MV-4-11 (cell line): ENCODE results near the gene RGS21.
"Not testable (repeated sequence)": the region's sequence is repeated elsewhere in the genome, so short reads cannot be mapped to it uniquely, and the experiment has no call there.

Source experiments
- DNase-seq: peaks from one replicate; lab custom pipeline; 2025; lab: John Stamatoyannopoulos, UW

The RGS21 gene

GRCh38 chr1:192316942-192317450 is at the start of gene RGS21:
Gene RGS21 (plus strand): TSS chr1:192316992. CDS start chr1:192343037, 26,045 bp downstream.
- DNase-seq: no peak

- no peak for DNase-seq
These were observed 48.2 kb upstream of the RGS21 start for GRCh38 chr1:192268468-192269052.

GRCh38 chr1:192270398-192270797 is 46.4 kb upstream of the RGS21 start:
- DNase-seq: no peak

- DNase-seq: no peak
These were observed 44.1 kb upstream of the RGS21 start for GRCh38 chr1:192272732-192273131.

- no peak for DNase-seq
These were observed 42.2 kb upstream of the RGS21 start for GRCh38 chr1:192274588-192274987.

GRCh38 chr1:192277635-192278034 is 39.2 kb upstream of the RGS21 start:
- no peak for DNase-seq

- DNase-seq: no peak
These were observed 31.9 kb upstream of the RGS21 start for GRCh38 chr1:192284927-192285326.

GRCh38 chr1:192303029-192303428 is 13.8 kb upstream of the RGS21 start:
- DNase-seq: no peak

GRCh38 chr1:192308314-192308713 is 8.5 kb upstream of the RGS21 start:
- DNase-seq: not testable (repeated sequence)

GRCh38 chr1:192311281-192311680 is 5.5 kb upstream of the RGS21 start:
- DNase-seq: peak; percentile 10

- DNase-seq: no peak
These were observed 11.2 kb downstream of the RGS21 start for GRCh38 chr1:192327997-192328396.

- no peak for DNase-seq
These were observed 26.1 kb downstream of the RGS21 start for GRCh38 chr1:192342842-192343241.

- DNase-seq: no peak
These were observed 26.6 kb downstream of the RGS21 start for GRCh38 chr1:192343344-192343743.

- no peak for DNase-seq
These were observed 32.5 kb downstream of the RGS21 start for GRCh38 chr1:192349314-192349713.

- no peak for DNase-seq
These were observed 33.6 kb downstream of the RGS21 start for GRCh38 chr1:192350356-192350755.

- DNase-seq: no peak
These were observed 34.8 kb downstream of the RGS21 start for GRCh38 chr1:192351550-192351949.

- DNase-seq: no peak
These were observed 41.1 kb downstream of the RGS21 start for GRCh38 chr1:192357924-192358323.

- no peak for DNase-seq
These were observed 41.6 kb downstream of the RGS21 start for GRCh38 chr1:192358402-192358801.

- DNase-seq: no peak
These were observed 42.0 kb downstream of the RGS21 start for GRCh38 chr1:192358822-192359221.

- no peak for DNase-seq
These were observed 46.4 kb downstream of the RGS21 start for GRCh38 chr1:192363177-192363576.

GRCh38 chr1:192367436-192367835 is 50.6 kb downstream of the RGS21 start:
- no peak for DNase-seq

- no peak for DNase-seq
These were observed 58.5 kb downstream of the RGS21 start for GRCh38 chr1:192375306-192375705.

GRCh38 chr1:192376374-192376773 is 59.6 kb downstream of the RGS21 start:
- DNase-seq: no peak

- no peak for DNase-seq
These were observed 61.5 kb downstream of the RGS21 start for GRCh38 chr1:192378276-192378675.
